ENCODE results near the gene SPRED2.

SPRED2 gene

DNA sequence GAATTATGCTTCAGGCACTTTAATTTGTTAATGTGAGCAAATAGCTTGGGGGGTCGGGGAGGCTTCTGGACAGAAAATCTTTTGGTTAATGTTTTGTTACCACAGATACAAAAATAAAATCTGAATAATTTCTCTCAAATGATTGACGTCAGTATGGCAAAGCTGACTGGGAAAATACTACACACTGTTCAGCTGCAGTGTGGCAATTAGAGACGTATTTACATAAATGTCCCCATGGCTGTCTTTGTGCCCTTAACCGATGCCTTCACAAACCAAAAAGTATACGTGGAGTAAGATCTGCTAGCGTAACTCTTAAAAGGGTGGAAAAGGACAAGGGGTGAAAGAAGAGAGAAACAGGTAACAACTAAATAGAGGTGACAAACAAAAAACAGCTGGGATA is 121.3 kb downstream of the SPRED2 start:
- TF ChIP-seq, protein P1, sequence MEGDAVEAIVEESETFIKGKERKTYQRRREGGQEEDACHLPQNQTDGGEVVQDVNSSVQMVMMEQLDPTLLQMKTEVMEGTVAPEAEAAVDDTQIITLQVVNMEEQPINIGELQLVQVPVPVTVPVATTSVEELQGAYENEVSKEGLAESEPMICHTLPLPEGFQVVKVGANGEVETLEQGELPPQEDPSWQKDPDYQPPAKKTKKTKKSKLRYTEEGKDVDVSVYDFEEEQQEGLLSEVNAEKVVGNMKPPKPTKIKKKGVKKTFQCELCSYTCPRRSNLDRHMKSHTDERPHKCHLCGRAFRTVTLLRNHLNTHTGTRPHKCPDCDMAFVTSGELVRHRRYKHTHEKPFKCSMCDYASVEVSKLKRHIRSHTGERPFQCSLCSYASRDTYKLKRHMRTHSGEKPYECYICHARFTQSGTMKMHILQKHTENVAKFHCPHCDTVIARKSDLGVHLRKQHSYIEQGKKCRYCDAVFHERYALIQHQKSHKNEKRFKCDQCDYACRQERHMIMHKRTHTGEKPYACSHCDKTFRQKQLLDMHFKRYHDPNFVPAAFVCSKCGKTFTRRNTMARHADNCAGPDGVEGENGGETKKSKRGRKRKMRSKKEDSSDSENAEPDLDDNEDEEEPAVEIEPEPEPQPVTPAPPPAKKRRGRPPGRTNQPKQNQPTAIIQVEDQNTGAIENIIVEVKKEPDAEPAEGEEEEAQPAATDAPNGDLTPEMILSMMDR (IDR thresholded peaks at IDR 0.05; ENCODE audit: low read depth, low read length) = no peak
- no peak for DNase-seq (ENCODE audit: low read depth, low spot score)
- in situ Hi-C loops (cut with HindIII; ENCODE audit: low sequenced_read_pairs) = no loop called here
- no peak overlapping the region for H3K4me3 ChIP-seq (ENCODE audit: low read depth, low read length)

DNA sequence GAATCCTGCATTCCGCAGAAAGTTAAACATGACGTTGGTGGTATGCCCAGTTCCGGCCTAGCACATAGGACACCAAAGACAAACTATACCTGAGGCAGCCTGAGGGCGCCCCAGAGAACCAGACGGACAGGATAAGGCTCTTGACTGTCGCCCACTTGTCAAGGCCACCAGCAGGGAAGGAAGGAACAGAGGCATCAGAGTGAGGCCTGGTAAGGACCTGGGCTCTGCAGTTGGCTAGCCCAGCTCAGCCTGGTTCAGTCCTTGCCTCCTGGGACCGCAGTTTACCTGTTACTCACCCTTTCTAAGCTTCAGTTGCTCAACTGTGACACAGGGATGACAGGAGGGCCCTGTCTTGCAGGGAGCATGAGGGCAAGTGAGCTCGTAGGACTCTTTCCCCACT is 122.7 kb downstream of the SPRED2 start:
- DNase-seq (ENCODE audit: low read depth, low spot score) = no peak
- TF ChIP-seq, protein P1 (IDR thresholded peaks at IDR 0.05; ENCODE audit: low read depth, low read length) = no peak
- H3K4me3 ChIP-seq (ENCODE audit: low read depth, low read length) = no peak overlapping the region
- in situ Hi-C loops (cut with HindIII; ENCODE audit: low sequenced_read_pairs) = no loop called here

DNA sequence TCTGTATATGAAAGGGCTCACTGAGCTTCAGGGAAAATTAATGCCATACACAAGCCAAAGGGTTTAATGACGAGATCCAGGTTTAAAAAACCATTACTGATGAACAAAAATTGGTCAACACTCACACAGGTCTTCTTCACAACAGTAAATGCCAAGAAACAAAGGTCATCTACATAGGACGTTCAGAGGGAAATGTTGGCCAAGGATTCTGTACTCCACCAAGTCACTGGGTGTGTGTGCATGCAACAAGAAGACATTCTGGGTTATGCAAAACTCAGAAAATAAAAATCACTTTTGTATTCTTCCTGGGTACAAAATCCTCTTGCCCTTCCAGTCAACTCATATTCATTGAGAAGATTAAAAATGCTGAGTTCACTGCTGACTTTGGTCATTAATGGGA is 126.5 kb downstream of the SPRED2 start:
- in situ Hi-C loops (cut with HindIII; ENCODE audit: low sequenced_read_pairs) = no loop called here
- no peak overlapping the region for H3K4me3 ChIP-seq (ENCODE audit: low read depth, low read length)
- no peak for DNase-seq (ENCODE audit: low read depth, low spot score)
- TF ChIP-seq, protein P1 (IDR thresholded peaks at IDR 0.05; ENCODE audit: low read depth, low read length) = no peak

DNA sequence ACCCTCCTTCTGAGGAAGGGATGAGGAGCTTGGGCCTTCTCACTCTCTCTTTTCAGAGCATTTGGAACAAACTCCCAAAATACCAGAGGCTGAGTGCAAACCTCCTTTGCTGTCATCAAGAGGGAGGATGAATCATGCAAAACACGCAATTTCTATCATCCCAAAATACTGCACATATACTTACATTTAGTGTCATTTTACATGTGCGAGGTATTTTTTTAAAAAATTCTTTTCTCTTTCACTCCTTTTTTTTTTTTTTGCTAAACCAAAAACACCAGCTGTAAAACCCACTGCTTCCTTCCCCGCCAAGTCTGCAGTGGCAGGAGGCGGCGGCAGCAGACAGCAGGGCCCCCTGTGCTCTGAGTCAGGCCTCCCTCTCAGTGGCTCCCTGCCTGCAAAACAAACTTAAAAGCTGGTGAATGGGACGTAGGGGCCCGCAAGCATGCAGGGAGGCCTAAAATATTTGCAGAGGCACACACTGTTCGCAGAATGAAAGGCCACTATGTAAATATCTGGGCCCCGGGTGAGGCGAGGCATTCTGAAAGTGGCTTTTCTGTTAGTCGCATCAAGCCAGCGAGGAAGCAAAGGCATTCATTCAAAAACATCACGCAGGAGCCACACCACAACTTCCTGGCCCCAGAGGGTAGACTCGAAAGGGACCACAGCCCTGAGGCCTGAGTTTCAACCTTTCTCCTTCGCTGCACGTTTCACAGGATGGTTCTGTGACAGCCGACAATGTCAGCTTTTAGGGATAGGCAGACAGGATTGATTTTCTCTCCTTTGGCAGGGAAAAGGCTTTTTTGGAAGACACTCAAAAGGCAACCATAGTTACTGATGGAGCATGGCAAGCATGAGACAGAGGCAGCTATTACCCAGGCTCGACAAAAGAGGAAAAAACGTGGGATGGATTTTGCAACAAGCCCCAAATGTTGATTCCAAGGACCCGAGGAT is 131.4 kb downstream of the SPRED2 start:
- H3K4me3 ChIP-seq (ENCODE audit: low read depth, low read length) = no peak overlapping the region
- TF ChIP-seq, protein P1 (IDR thresholded peaks at IDR 0.05; ENCODE audit: low read depth, low read length) = no peak
- in situ Hi-C loops (cut with HindIII; ENCODE audit: low sequenced_read_pairs) = no loop called here
- peak; percentile 96 for DNase-seq (ENCODE audit: low read depth, low spot score)

DNA sequence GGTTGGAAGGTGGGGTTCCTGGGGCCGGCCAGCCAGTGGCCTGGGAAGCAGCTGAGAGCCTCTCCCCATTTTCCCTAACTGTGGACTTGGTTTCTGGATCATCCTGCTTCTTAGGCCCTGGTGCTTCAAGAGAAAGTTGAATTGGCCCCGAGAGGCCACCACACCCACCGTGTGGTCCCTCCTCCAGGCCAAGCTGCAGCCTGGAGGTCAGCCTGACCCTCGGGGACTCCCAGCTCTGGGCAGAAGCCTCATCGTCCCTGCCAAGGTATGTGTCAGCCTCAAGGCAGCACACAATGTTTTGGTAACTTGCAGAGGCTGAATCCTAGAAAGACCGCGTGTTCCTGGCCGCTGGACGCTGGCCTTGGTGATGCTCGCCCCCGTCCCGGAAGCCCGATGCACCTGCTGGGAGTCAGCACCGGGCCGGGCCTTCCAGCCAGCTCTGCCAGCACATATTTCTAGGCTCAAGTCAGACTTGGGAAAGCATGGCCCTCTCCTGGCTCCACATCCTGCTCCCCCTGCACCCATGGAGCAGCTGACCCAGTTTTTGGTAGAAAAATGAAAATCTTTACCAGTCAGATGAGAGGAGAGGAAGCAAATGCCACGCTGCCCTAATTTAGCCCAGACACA is 132.2 kb downstream of the SPRED2 start:
- no peak overlapping the region for H3K4me3 ChIP-seq (ENCODE audit: low read depth, low read length)
- peak; percentile 81 for DNase-seq (ENCODE audit: low read depth, low spot score)
- in situ Hi-C loops (cut with HindIII; ENCODE audit: low sequenced_read_pairs) = no loop called here

DNA sequence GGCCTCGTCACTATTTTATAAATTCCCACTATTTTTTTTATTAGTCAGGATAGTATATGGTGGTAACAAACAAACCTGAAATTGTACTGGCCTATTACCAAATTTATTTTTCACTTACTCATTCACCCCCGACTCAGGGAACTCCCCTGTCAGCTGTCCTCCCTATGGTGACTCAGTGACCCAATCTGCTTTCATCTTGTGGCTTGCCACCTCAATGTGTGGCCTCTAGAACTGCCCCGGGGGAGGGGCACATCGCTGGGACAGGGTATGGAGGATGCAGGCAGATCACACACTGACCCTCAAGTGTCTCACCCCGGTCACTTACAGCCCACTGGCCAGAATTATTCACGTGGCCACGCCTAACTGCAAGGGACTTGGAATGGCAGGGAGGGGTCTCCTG is 133.2 kb downstream of the SPRED2 start:
- DNase-seq (ENCODE audit: low read depth, low spot score) = no peak
- in situ Hi-C loops (cut with HindIII; ENCODE audit: low sequenced_read_pairs) = no loop called here
- TF ChIP-seq, protein P1 (IDR thresholded peaks at IDR 0.05; ENCODE audit: low read depth, low read length) = no peak
- no peak overlapping the region for H3K4me3 ChIP-seq (ENCODE audit: low read depth, low read length)

More for the DNA sequence above, 132.2 kb downstream of the SPRED2 start:
- TF ChIP-seq, protein P1 (IDR thresholded peaks at IDR 0.05; ENCODE audit: low read depth, low read length) = no peak

All from astrocyte of the spinal cord (primary cell).